GM23248 (cell line): ENCODE data around the gene SH3RF3.

Experiments used
- EZH2 ChIP-seq: fragments of 200-600 bp; sonication (generic); IDR thresholded peaks from 2 replicates; pipeline ENCODE4 v1.6.1; 2018; ENCODE audit warnings: antibody characterized with exemption, mild to moderate bottlenecking; ENCODE audit not compliant: insufficient read depth, poor library complexity, severe bottlenecking
- EZH2phosphoT487 ChIP-seq: fragments of 200-600 bp; sonication (generic); IDR thresholded peaks from 2 replicates; pipeline ENCODE4 v1.6.1; 2018; ENCODE audit warnings: antibody characterized with exemption, moderate library complexity, mild to moderate bottlenecking, low read depth; ENCODE audit not compliant: insufficient read depth

DNA sequence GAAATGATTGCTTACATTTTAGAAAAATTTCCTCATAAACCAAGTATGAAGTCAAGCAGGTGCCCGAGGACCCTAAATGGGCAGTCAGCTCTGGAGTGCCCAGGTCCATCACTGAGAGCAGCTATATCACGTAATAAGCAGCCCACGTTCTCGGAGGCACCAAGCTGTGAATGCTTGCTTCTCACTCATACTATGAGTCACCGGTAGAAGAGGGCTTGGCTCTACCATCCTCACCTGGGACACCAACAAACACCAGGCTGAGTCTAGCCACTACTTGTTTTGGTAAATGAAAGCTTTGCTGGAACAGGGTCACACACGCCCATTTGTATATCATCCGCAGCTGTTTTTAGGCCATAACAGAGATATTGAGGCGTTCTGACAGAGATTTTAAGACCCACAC is 277.3 kb downstream of the SH3RF3 start:
- no peak for TF ChIP-seq EZH2phosphoT487
- TF ChIP-seq EZH2: no peak
